ENCODE data around the gene HRH2. TPM values are rescaled to one million over a fixed set of nuclear protein-coding genes. Genes with fewer than 3 reads are reported as not detected.

Gene HRH2
- total RNA-seq, 1 experiment from 2014 or later = 9.3 TPM

- no peak for TF ChIP-seq FOXP4 (CRISPR knock-in tag; IDR thresholded peaks at IDR 0.05)
- TF ChIP-seq AR (CRISPR knock-in tag; IDR thresholded peaks at IDR 0.05) = no peak
- TF ChIP-seq IRF1 (CRISPR knock-in tag; IDR thresholded peaks at IDR 0.05) = no peak
- TF ChIP-seq TP53 (CRISPR knock-in tag; IDR thresholded peaks at IDR 0.05) = no peak
Observed at GRCh38 chr5:175654807-175655206, 3.1 kb upstream of the HRH2 start (continued).

- no peak for ATAC-seq
- TF ChIP-seq AFF4 (CRISPR knock-in tag; IDR thresholded peaks at IDR 0.05; ENCODE audit: borderline replicate concordance) (no peak), ZNF138 (CRISPR knock-in tag; conservative IDR thresholded peaks at IDR 0.05) (no peak), MAX (CRISPR knock-in tag; IDR thresholded peaks at IDR 0.05) (no peak), USF2 (CRISPR knock-in tag; IDR thresholded peaks at IDR 0.05) (no peak), ZNF423 (CRISPR knock-in tag; IDR thresholded peaks at IDR 0.05) (no peak), ZNF263 (CRISPR knock-in tag; IDR thresholded peaks at IDR 0.05; ENCODE audit: low read depth) (no peak), RELA (CRISPR knock-in tag; IDR thresholded peaks at IDR 0.05; ENCODE audit: borderline replicate concordance) (no peak), KAT7 (CRISPR knock-in tag; IDR thresholded peaks at IDR 0.05; ENCODE audit: borderline replicate concordance) (no peak), ATF6 (CRISPR knock-in tag; IDR thresholded peaks at IDR 0.05) (no peak), E2F5 (CRISPR knock-in tag; IDR thresholded peaks at IDR 0.05) (no peak), ELF4 (CRISPR knock-in tag; IDR thresholded peaks at IDR 0.05; ENCODE audit: low read depth) (no peak), FOXP4 (CRISPR knock-in tag; IDR thresholded peaks at IDR 0.05) (no peak), FOXK1 (CRISPR knock-in tag; IDR thresholded peaks at IDR 0.05) (no peak), RORB (CRISPR knock-in tag; IDR thresholded peaks at IDR 0.05) (no peak), NFE2L1 (CRISPR knock-in tag; IDR thresholded peaks at IDR 0.05) (no peak)
- DNase-seq (ENCODE audit: low spot score) = no peak
- no peak overlapping the region for H3K27ac Mint-ChIP-seq
- peaks cover 22% of the 10 kb centered on the region for H3K9me3 Mint-ChIP-seq
- CTCF ChIA-PET = interaction anchor here (8.4 kb wide), 1 partner anchor 121 kb away, joined by 58 read pairs; no protein-coding TSS in a partner anchor
- peaks cover 31% of the 10 kb centered on the region for H3K4me1 Mint-ChIP-seq
- no peak overlapping the region for H3K4me3 Mint-ChIP-seq
- peaks cover 30% of the 10 kb centered on the region for H3K27me3 Mint-ChIP-seq (ENCODE audit: low read depth)
- peaks cover 15% of the 10 kb centered on the region for H3K36me3 Mint-ChIP-seq
- POLR2A ChIA-PET = no interaction called here
Observed at GRCh38 chr5:175655411-175655810, 2.5 kb upstream of the HRH2 start.

All from WTC11 (cell line).